GM18499 (cell line): ENCODE measurements around the gene FHL2.

ENCODE experiments used
- ATAC-seq: cut with Tn5 transposase; IDR thresholded peaks from one replicate; pipeline ENCODE4 v1.9.1; 2021; ENCODE audit warnings: moderate number of reproducible peaks; ENCODE audit not compliant: insufficient read depth, unreplicated experiment

FHL2 gene

GRCh38 chr2:105324101-105324500 lies 74.8 kb downstream of the FHL2 start:
- ATAC-seq = no peak

- ATAC-seq = no peak
Observed at GRCh38 chr2:105323111-105323510, 75.7 kb downstream of the FHL2 start.

- no peak for ATAC-seq
Observed at GRCh38 chr2:105321875-105322646, 76.8 kb downstream of the FHL2 start.

GRCh38 chr2:105320651-105321215 lies 78.1 kb downstream of the FHL2 start:
- ATAC-seq = no peak

- no peak for ATAC-seq
Observed at GRCh38 chr2:105317937-105318336, 80.9 kb downstream of the FHL2 start.

- peak; percentile 73 for ATAC-seq
Observed at GRCh38 chr2:105315314-105315713, 83.5 kb downstream of the FHL2 start.

- no peak for ATAC-seq
Observed at GRCh38 chr2:105313877-105314276, 85.0 kb downstream of the FHL2 start.
